Stomach (tissue), 9 donors: ENCODE measurements around the gene EXOC4. TPM values are rescaled to one million over a fixed set of nuclear protein-coding genes. Genes with fewer than 3 reads are reported as not detected.
A peak's percentile ranks its signal among the peaks of the same experiment; 100 is the strongest.
"Not testable (repeated sequence)": the region's sequence is repeated elsewhere in the genome, so short reads cannot be mapped to it uniquely, and the experiment has no call there.

ENCODE experiments used
- DNase-seq, 2 donors: peaks; one replicate each; pipeline versions ENCODE4 v3.0.0 to v3.0.0-alpha.2; 2013 to 2019
- H3K27ac ChIP-seq, 5 donors: fragments of 200-600 bp in 4 of 5; sonication (generic) in 4 of 5; one replicate each; pipeline ENCODE4 v1.5.1; 2013 to 2019; ENCODE audit warnings: mild to moderate bottlenecking in 1 of 5, moderate library complexity in 1 of 5
- H3K27me3 ChIP-seq, 3 donors: fragments of 200-600 bp; sonication (generic); one replicate each; pipeline ENCODE4 v1.5.1; 2017 to 2019; ENCODE audit warnings: mixed run types in 1 of 3
- H3K36me3 ChIP-seq, 4 donors: fragments of 200-600 bp; sonication (generic); 1 replicate in 3 of 4; 2 replicates in 1 of 4; pipeline ENCODE4 v1.5.1; 2016 to 2019
- H3K4me1 ChIP-seq, 4 donors: fragments of 200-600 bp; sonication (generic); one replicate each; pipeline ENCODE4 v1.5.1; 2016 to 2019
- H3K4me3 ChIP-seq, 4 donors: fragments of 200-600 bp; sonication (generic) in 3 of 4; one replicate each; pipeline ENCODE4 v1.5.1; 2016 to 2019; ENCODE audit warnings: mild to moderate bottlenecking in 1 of 4
- H3K9me3 ChIP-seq, 4 donors: fragments of 200-600 bp; sonication (generic); one replicate each; pipeline ENCODE4 v1.5.1; 2016 to 2019
- EP300 ChIP-seq: sonication (generic); formaldehyde crosslinking; IDR thresholded peaks from one replicate; pipeline ENCODE4 v1.6.1; 2017; ENCODE audit warnings: antibody characterized with exemption
- POLR2A ChIP-seq, 4 donors: fragments of 450-650 bp; IDR thresholded peaks; one replicate each; pipeline ENCODE4 v1.6.1; 2016; ENCODE audit warnings: antibody characterized with exemption in 4 of 4, control low read depth in 2 of 4, mild to moderate bottlenecking in 1 of 4, moderate library complexity in 1 of 4
- POLR2AphosphoS5 ChIP-seq, 3 donors: sonication (generic); formaldehyde crosslinking; IDR thresholded peaks; one replicate each; pipeline ENCODE4 v1.6.1; 2016; ENCODE audit warnings: antibody characterized with exemption in 3 of 3
- WGBS, 5 donors: extraction: QIAGEN DNeasy Blood & Tissue Kit in 3 of 5; methylation state at CpG; one replicate each; pipeline versions ENCODE4 v1.1.5 to v1.1.7; 2013 to 2018; 5-methylcytosine and 5-hydroxymethylcytosine counted together
- intact Hi-C: fragments of 100-400 bp; cut with DNase I; formaldehyde crosslinking; loops from one replicate; pipeline ENCODE4 v1.15.1; 2023; ENCODE audit warnings: low total_unique reads
- polyA plus RNA-seq, 3 donors: library from polyadenylated mRNA; stranded (reverse); fragments of 200-250 nt; gene quantifications; one replicate each; pipeline ENCODE4 v1.2.3, GENCODE V29; 2013
- total RNA-seq, 5 donors: library from RNA; depleted of rRNA; stranded (reverse); fragments of >200 nt; gene quantifications; one replicate each; pipeline versions ENCODE4 v1.1.0 to v1.2.3, GENCODE V29; 2014 to 2016
- TF ChIP-seq, protein P1 (sequence below), 7 experiments: fragments of 450-650 bp in 4 of 7; fragments of 200-600 bp in 3 of 7; sonication (generic) in 3 of 7; IDR thresholded peaks; one replicate each; pipeline ENCODE4 v1.5.1; 2016 to 2019; ENCODE audit warnings: antibody characterized with exemption in 7 of 7, control low read depth in 2 of 7, mild to moderate bottlenecking in 1 of 7
- donor health status: healthy with polysubstance abuse.
- donor health status: Bipolar disorder and iron deficiency.
- donor health status: healthy.

EXOC4 gene
- total and polyA plus RNA-seq, 8 donors, result 14.1 to 339 (median 61.1) TPM

DNA sequence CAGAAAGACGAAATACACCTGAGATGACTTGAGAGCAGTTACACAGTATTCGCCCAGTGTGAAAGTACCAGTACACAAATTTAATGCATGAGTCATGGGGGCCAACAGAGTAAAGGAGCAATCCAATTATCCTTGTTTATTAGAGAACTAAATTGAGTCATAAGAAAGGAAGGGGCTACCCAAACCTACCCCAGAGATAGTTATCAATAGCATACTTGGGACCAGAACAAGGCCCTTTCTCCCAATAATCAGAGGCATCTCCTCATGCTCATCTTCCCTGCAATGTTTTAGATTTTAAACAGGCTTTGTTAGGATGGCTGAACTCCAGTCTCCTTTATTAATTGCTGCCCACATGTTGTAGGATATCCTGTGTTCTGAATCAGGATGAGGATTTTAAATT is 634.6 kb downstream of the EXOC4 start:
- no peak for DNase-seq
- no peaks in the 10 kb centered on the region for H3K36me3 ChIP-seq
- WGBS, 5 donors, result 77 to 94% (median 84%) methylated on average over 2 of the region's 2 CpGs
- H3K9me3 ChIP-seq, result no peaks in the 10 kb centered on the region
- H3K4me3 ChIP-seq, result no peak overlapping the region
- intact Hi-C loops, result no loop called here
- TF ChIP-seq, protein P1, sequence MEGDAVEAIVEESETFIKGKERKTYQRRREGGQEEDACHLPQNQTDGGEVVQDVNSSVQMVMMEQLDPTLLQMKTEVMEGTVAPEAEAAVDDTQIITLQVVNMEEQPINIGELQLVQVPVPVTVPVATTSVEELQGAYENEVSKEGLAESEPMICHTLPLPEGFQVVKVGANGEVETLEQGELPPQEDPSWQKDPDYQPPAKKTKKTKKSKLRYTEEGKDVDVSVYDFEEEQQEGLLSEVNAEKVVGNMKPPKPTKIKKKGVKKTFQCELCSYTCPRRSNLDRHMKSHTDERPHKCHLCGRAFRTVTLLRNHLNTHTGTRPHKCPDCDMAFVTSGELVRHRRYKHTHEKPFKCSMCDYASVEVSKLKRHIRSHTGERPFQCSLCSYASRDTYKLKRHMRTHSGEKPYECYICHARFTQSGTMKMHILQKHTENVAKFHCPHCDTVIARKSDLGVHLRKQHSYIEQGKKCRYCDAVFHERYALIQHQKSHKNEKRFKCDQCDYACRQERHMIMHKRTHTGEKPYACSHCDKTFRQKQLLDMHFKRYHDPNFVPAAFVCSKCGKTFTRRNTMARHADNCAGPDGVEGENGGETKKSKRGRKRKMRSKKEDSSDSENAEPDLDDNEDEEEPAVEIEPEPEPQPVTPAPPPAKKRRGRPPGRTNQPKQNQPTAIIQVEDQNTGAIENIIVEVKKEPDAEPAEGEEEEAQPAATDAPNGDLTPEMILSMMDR (IDR thresholded peaks at IDR 0.05), result no peak
- H3K27ac ChIP-seq, result no peak overlapping the region
- no peaks in the 10 kb centered on the region for H3K27me3 ChIP-seq
- H3K4me1 ChIP-seq, result peaks cover 0 to 10% (median 4%) of the 10 kb centered on the region in 4 donors

DNA sequence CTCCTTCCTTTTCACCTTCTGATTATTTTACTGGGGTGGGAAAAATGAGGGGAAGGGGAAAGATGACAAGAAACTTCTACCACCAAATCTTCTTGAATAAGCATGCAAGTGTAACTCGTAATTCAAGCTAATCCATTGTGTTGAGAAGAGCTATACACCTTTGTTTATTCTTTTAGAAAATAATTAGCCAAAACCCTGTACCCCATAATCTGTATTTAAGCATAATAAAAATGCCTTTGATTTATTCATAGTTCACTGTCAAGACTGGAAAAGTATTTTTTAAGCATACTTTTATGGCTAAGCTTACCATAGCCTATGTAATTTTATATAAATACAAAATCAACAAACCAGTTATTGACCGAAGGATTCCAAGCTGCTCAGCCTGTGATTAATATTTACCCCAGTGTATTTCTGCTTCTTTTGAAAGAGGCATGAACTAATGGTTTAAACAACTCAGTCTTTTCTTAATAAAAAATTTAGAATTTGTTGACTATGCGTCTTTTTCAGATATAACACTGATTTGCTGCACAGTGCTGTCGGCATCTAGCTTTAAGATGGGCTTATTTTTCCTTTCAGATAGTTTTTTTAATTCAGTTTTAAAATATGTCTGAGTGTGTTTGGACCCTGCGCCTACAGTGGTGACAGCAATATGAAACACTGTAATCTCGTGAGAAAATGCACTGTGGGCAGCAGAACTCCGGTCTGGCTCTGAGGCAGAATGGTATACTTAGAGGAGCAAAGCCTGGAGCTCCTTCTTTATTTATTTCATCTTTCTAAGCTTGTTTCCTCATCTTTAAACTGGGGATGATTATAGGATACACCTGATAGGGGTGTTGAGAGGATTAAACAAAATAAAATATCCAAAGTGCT is 635.4 kb downstream of the EXOC4 start:
- intact Hi-C loops, result no loop called here
- Histone ChIP-seq H3K36me3 (no peaks in the 10 kb centered on the region), H3K4me1 (peaks cover 0 to 10% (median 4%) of the 10 kb centered on the region in 4 donors), H3K27ac (no peak overlapping the region), H3K9me3 (no peaks in the 10 kb centered on the region), H3K4me3 (no peak overlapping the region), H3K27me3 (no peaks in the 10 kb centered on the region)
- DNase-seq, result peak in 1 of 2 donors; percentile 17
- no peak for TF ChIP-seq EP300
- no peak for TF ChIP-seq POLR2AphosphoS5 (IDR thresholded peaks at IDR 0.05)
- 36 to 60% (median 46%) methylated on average over 7 of the region's 7 CpGs for WGBS, 5 donors

DNA sequence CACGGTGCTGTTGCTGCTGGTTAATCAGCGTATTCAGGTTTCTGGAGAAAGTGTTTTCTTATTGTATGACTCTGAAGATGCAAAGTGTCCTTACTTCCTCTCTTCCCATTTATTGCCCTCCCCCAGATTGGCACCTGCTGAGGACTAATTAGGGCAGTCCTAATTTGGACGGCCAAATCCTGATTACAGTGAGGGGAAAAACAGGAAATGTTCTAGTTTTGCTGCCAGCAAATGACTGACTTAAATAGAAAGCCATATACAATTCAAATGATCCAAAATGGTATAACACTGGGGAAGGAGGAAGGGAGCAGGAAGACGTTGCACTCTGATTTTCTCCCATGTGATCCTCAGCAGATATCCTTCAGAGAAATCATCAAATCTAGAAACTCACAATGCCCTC is 651.9 kb downstream of the EXOC4 start:
- DNase-seq, result no peak
- no peaks in the 10 kb centered on the region for H3K36me3 ChIP-seq
- intact Hi-C loops, result no loop called here
- no peak overlapping the region for H3K4me3 ChIP-seq
- TF ChIP-seq, protein P1 (IDR thresholded peaks at IDR 0.05), result no peak
- TF ChIP-seq POLR2A (IDR thresholded peaks at IDR 0.05), result no peak
- no peak for TF ChIP-seq POLR2AphosphoS5 (IDR thresholded peaks at IDR 0.05)
- no peak for TF ChIP-seq EP300
- no peaks in the 10 kb centered on the region for H3K27me3 ChIP-seq
- no peak overlapping the region for H3K27ac ChIP-seq
- no peaks in the 10 kb centered on the region for H3K9me3 ChIP-seq
- no peaks in the 10 kb centered on the region for H3K4me1 ChIP-seq
- WGBS, 5 donors, result 58 to 85% (median 59%) methylated on average over 4 of the region's 4 CpGs

DNA sequence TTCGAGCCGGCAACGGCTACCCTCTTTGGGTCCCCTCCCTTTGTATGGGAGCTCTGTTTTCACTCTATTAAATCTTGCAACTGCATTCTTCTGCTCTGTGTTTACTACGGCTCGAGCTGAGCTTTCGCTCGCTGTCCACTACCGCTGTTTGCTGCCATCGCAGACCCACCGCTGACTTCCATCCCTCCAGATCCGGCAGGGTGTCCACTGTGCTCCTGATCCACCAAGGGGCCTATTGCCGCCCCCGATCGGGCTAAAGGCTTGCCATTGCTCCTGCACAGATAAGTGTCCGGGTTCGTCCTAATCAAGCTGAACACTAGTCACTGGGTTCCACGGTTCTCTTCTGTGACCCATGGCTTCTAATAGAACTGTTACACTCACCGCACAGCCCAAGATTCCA is 653.7 kb downstream of the EXOC4 start:
- H3K36me3 ChIP-seq, intact Hi-C loops, H3K4me3 ChIP-seq, DNase-seq, H3K27ac ChIP-seq, H3K27me3 ChIP-seq, H3K4me1 ChIP-seq, H3K9me3 ChIP-seq: not testable (repeated sequence)
- 92 to 99% (median 96%) methylated on average over 15 to 18 of the region's 18 CpGs for WGBS, 5 donors

DNA sequence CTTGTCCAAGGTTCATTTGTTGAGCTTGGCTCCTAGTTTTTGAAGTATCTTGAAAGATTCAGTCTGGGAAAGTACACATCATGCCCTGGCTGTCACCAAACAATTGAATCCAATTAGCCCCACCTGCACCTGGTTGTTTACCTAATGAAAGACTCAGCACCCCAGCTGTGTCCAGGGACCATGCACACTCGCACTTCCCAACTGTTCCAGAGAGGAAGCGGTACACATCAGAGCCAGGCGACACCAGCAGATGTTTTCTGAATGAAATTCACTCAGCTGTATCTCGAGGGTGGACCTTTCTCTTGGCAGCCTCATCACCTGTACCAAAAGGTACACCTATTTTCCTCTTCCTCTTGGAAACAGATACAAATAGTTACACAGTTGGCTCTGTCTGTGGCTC is 657.9 kb downstream of the EXOC4 start:
- Histone ChIP-seq H3K27me3 (no peaks in the 10 kb centered on the region), H3K4me1 (no peaks in the 10 kb centered on the region), H3K36me3 (no peaks in the 10 kb centered on the region), H3K9me3 (no peaks in the 10 kb centered on the region), H3K4me3 (no peak overlapping the region), H3K27ac (no peak overlapping the region)
- no peak for DNase-seq
- intact Hi-C loops, result no loop called here
- WGBS, 5 donors, result 86 to 92% (median 89%) methylated on average over 4 of the region's 4 CpGs
- no peak for TF ChIP-seq EP300

DNA sequence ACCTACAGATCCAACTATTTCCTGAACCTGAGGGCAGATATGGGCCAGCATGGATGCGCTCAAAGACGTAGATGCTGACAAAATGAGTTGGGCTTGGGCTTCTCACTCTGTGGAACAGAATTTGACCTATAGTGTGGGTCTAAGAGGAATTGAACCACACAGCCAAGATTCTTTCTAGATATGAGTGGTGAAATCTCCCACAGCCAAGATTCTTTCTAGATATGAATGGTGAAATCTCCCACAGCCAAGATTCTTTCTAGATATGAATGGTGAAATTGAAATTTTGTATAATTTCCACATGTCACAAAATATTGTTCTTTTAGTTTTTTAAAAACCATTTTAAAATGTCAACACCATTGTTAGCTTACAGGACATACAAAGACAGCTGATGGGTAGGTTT is 658.8 kb downstream of the EXOC4 start:
- Histone ChIP-seq H3K4me1 (no peaks in the 10 kb centered on the region), H3K4me3 (no peak overlapping the region), H3K9me3 (no peaks in the 10 kb centered on the region), H3K27me3 (no peaks in the 10 kb centered on the region), H3K27ac (no peak overlapping the region), H3K36me3 (peaks cover 0 to 5% (median 0%) of the 10 kb centered on the region in 4 donors)
- 88 to 97% (median 93%) methylated on average over 2 of the region's 2 CpGs for WGBS, 5 donors
- intact Hi-C loops, result no loop called here
- TF ChIP-seq, protein P1 (IDR thresholded peaks at IDR 0.05), result no peak
- TF ChIP-seq POLR2AphosphoS5 (IDR thresholded peaks at IDR 0.05) (no peak), EP300 (no peak), POLR2A (IDR thresholded peaks at IDR 0.05) (no peak)
- no peak for DNase-seq
